ENCODE data around the gene PPFIBP1.

PPFIBP1 gene

GRCh38 chr12:27508736-27509431 lies 15.1 kb upstream of the PPFIBP1 start:
- no peak overlapping the region for H3K4me3 ChIP-seq (replicated peaks; ENCODE audit: insufficient read depth, low read length)
- H3K27me3 ChIP-seq (ENCODE audit: insufficient read depth, poor library complexity, severe bottlenecking) = peaks cover 4% of the 10 kb centered on the region
- no peak for TF ChIP-seq POLR2AphosphoS5 (IDR thresholded peaks at IDR 0.05; ENCODE audit: low read depth)
- no peak for TF ChIP-seq SPI1 (IDR thresholded peaks at IDR 0.05; ENCODE audit: borderline replicate concordance, low read depth)
- TF ChIP-seq CTCF (IDR thresholded peaks at IDR 0.05; ENCODE audit: insufficient read depth, low read length) = no peak
- TF ChIP-seq GABPA (IDR thresholded peaks at IDR 0.05; ENCODE audit: low read depth) = no peak
- no peak for TF ChIP-seq REST (IDR thresholded peaks at IDR 0.05; ENCODE audit: insufficient replicate concordance, low read depth)
- no peak overlapping the region for H3K27ac ChIP-seq (replicated peaks)
- DNase-seq (ENCODE audit: low read depth in 1 of 2, low spot score in 1 of 2) = no peak

- no peak for TF ChIP-seq POLR2AphosphoS5 (IDR thresholded peaks at IDR 0.05; ENCODE audit: low read depth)
- no peak for TF ChIP-seq REST (IDR thresholded peaks at IDR 0.05; ENCODE audit: insufficient replicate concordance, low read depth)
- no peak for TF ChIP-seq SPI1 (IDR thresholded peaks at IDR 0.05; ENCODE audit: borderline replicate concordance, low read depth)
- no peak for TF ChIP-seq CTCF (IDR thresholded peaks at IDR 0.05; ENCODE audit: insufficient read depth, low read length)
- TF ChIP-seq GABPA (IDR thresholded peaks at IDR 0.05; ENCODE audit: low read depth) = no peak
- Histone ChIP-seq H3K27me3 (ENCODE audit: insufficient read depth, poor library complexity, severe bottlenecking) (peaks cover 6% of the 10 kb centered on the region), H3K27ac (replicated peaks) (no peak overlapping the region), H3K4me3 (replicated peaks; ENCODE audit: insufficient read depth, low read length) (no peak overlapping the region)
- DNase-seq (ENCODE audit: low read depth in 1 of 2, low spot score in 1 of 2) = no peak
Measured at GRCh38 chr12:27511031-27511722, 12.8 kb upstream of the PPFIBP1 start.

- no peak for TF ChIP-seq GABPA (IDR thresholded peaks at IDR 0.05; ENCODE audit: low read depth)
- TF ChIP-seq SPI1 (IDR thresholded peaks at IDR 0.05; ENCODE audit: borderline replicate concordance, low read depth) = no peak
- no peak for TF ChIP-seq REST (IDR thresholded peaks at IDR 0.05; ENCODE audit: insufficient replicate concordance, low read depth)
- no peak for TF ChIP-seq POLR2AphosphoS5 (IDR thresholded peaks at IDR 0.05; ENCODE audit: low read depth)
- TF ChIP-seq CTCF (IDR thresholded peaks at IDR 0.05; ENCODE audit: insufficient read depth, low read length) = no peak
- no peak overlapping the region for H3K4me3 ChIP-seq (replicated peaks; ENCODE audit: insufficient read depth, low read length)
- no peak for DNase-seq (ENCODE audit: low read depth in 1 of 2, low spot score in 1 of 2)
- peaks cover 6% of the 10 kb centered on the region for H3K27me3 ChIP-seq (ENCODE audit: insufficient read depth, poor library complexity, severe bottlenecking)
- H3K27ac ChIP-seq (replicated peaks) = no peak overlapping the region
Measured at GRCh38 chr12:27511723-27512045, 12.3 kb upstream of the PPFIBP1 start.
